Ovary (tissue), 9 donors: ENCODE data around the gene MUC3A. TPM values are rescaled to one million over a fixed set of nuclear protein-coding genes. Genes with fewer than 3 reads are reported as not detected.

ENCODE experiments used
- DNase-seq, 5 donors: peaks; one replicate each; pipeline ENCODE4 v3.0.0-alpha.2; 2019 to 2020
- H3K27ac ChIP-seq, 2 donors: fragments of 200-600 bp; one replicate each; pipeline versions ENCODE4 v1.5.1 to v1.8.0; 2019 to 2022
- H3K27me3 ChIP-seq: fragments of 200-600 bp; one replicate; pipeline ENCODE4 v1.8.0; 2022
- H3K36me3 ChIP-seq: fragments of 200-600 bp; sonication (generic); one replicate; pipeline ENCODE4 v1.5.1; 2019
- H3K4me1 ChIP-seq: one replicate; pipeline ENCODE4 v1.8.1; 2013; ENCODE audit warnings: mild to moderate bottlenecking, moderate library complexity; ENCODE audit not compliant: insufficient read depth
- H3K4me3 ChIP-seq: fragments of 200-600 bp; sonication (generic); one replicate; pipeline ENCODE4 v1.5.1; 2017
- H3K9me3 ChIP-seq, 2 donors: fragments of 200-600 bp in 1 of 2; sonication (generic) in 1 of 2; one replicate each; pipeline versions ENCODE4 v1.5.1 to v1.8.1; 2013 to 2019; ENCODE audit warnings: mild to moderate bottlenecking in 1 of 2, moderate library complexity in 1 of 2
- EP300 ChIP-seq: sonication (generic); formaldehyde crosslinking; IDR thresholded peaks from one replicate; pipeline ENCODE4 v1.6.1; 2017; ENCODE audit warnings: antibody characterized with exemption
- POLR2A ChIP-seq: fragments of 450-650 bp; IDR thresholded peaks from one replicate; pipeline ENCODE4 v1.6.1; 2017; ENCODE audit warnings: antibody characterized with exemption, mild to moderate bottlenecking, moderate library complexity
- WGBS, 3 donors: extraction: QIAGEN DNeasy Blood & Tissue Kit in 1 of 3; methylation state at CpG; one replicate each; pipeline versions ENCODE4 v1.1.5 to v1.1.7; 2013 to 2017; 5-methylcytosine and 5-hydroxymethylcytosine counted together
- intact Hi-C, 4 donors: fragments of 100-400 bp; cut with DNase I; formaldehyde crosslinking; loops; one replicate each; pipeline versions ENCODE4 v1.11.0 to v1.15.1; 2022 to 2023
- polyA plus RNA-seq, 2 donors: library from polyadenylated mRNA; stranded (reverse); fragments of 200-250 nt in 1 of 2; fragments of 350-450 nt in 1 of 2; fragmentation: Illumina TruSeq in 1 of 2; extraction: RNeasy Lipid Tissue Mini Kit (QIAGEN cat#74804) in 1 of 2; gene quantifications; one replicate each; pipeline ENCODE4 v1.2.3, GENCODE V29; 2013 to 2014
- total RNA-seq, 7 donors: library from RNA; depleted of rRNA in 2 of 7; stranded (reverse); fragments of >200 nt in 2 of 7; fragmentation: NEBNext Ultra II Directional in 3 of 7; extraction: Animal tissue kit (Norgen Biotek cat#: 25700) in 3 of 7; gene quantifications; one replicate each; pipeline versions ENCODE4 v1.1.0 to v1.2.4, GENCODE V29; 2016 to 2023
- TF ChIP-seq, protein P1 (sequence below), 3 donors: fragments of 450-650 bp in 2 of 3; fragments of 200-600 bp in 1 of 3; IDR thresholded peaks; one replicate each; pipeline versions ENCODE4 v1.5.1 to v1.8.0; 2016 to 2022; ENCODE audit warnings: antibody characterized with exemption in 3 of 3, mild to moderate bottlenecking in 1 of 3
- donor health status: DM: no; HTN: no; CAD: no; lungs with moderate emphysema.
- donor health status: DM: no; HTN: no; CAD: no.
- donor health status: Bipolar disorder and iron deficiency.
- donor health status: DM: yes; HTN: yes; CAD: no.
- donor health status: DM: no; HTN: no; CAD: no.
- donor health status: DM: yes; HTN: yes; CAD: no.

MUC3A gene
- total and polyA plus RNA-seq, 9 donors, result 0.16 to 0.72 (median 0.43) TPM; not detected in 5

DNA sequence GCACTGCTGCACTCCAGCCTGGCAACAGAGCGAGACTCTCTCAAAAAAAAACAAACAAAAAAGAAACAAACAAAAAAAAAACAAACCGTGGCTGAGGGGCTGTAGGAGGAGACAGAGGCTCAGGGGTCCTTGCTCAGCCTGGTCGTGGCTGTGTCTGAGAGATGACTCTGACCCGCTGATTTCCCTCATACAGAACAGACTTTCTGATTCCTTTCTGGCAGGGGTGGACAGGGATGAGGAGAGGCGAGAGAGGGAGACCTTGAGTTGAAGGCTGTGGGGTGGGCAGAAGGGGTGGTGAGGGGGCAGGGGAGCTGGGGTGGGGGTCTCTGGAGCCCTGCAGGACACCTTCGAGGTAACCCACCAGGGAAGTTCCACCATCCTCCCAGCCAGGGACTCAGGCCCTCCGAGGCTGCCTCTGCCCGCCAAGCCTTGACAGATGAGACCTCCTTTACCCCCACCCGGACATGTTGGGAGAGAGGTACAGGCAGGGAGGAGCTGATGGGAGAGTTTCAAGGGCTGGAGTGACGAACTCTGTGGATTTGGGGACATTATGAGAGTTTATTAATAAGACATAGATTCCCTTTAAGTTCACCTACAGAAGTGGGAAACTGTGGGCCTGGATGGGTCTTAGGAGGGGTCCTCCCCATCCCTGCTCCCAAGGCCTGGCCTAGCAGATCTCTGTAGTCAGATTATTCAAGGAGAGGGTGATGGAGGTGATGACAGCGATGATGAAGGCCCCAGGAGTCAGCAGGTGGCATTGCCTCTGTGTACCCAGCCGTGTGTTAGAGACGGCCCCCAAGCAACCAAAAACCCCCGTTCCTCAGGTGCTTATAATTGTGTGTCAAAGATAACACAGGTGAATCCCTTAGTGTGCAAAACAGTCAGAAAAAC, 22.0 kb downstream of the MUC3A start:
- Histone ChIP-seq H3K9me3 (no peaks in the 10 kb centered on the region), H3K36me3 (no peaks in the 10 kb centered on the region), H3K27me3 (no peaks in the 10 kb centered on the region), H3K27ac (no peak overlapping the region), H3K4me1 (peaks cover 2% of the 10 kb centered on the region), H3K4me3 (no peak overlapping the region)
- intact Hi-C loops, result no loop called here
- WGBS, 3 donors, result 45% methylated on average over 14 of the region's 14 CpGs
- no peak for DNase-seq
- TF ChIP-seq POLR2A (no peak), EP300 (no peak)
- TF ChIP-seq, protein P1, sequence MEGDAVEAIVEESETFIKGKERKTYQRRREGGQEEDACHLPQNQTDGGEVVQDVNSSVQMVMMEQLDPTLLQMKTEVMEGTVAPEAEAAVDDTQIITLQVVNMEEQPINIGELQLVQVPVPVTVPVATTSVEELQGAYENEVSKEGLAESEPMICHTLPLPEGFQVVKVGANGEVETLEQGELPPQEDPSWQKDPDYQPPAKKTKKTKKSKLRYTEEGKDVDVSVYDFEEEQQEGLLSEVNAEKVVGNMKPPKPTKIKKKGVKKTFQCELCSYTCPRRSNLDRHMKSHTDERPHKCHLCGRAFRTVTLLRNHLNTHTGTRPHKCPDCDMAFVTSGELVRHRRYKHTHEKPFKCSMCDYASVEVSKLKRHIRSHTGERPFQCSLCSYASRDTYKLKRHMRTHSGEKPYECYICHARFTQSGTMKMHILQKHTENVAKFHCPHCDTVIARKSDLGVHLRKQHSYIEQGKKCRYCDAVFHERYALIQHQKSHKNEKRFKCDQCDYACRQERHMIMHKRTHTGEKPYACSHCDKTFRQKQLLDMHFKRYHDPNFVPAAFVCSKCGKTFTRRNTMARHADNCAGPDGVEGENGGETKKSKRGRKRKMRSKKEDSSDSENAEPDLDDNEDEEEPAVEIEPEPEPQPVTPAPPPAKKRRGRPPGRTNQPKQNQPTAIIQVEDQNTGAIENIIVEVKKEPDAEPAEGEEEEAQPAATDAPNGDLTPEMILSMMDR (IDR thresholded peaks at IDR 0.05), result no peak

GRCh38 chr7:100972002-100972347, 22.6 kb downstream of the MUC3A start:
- Histone ChIP-seq H3K4me1 (no peaks in the 10 kb centered on the region), H3K9me3 (no peaks in the 10 kb centered on the region), H3K27ac (no peak overlapping the region), H3K4me3 (no peak overlapping the region), H3K27me3 (no peaks in the 10 kb centered on the region), H3K36me3 (no peaks in the 10 kb centered on the region)
- intact Hi-C loops, result no loop called here
- WGBS, 3 donors, result 56 to 65% (median 59%) methylated on average over 7 of the region's 7 CpGs
- no peak for DNase-seq
- TF ChIP-seq, protein P1 (IDR thresholded peaks at IDR 0.05), result no peak
- TF ChIP-seq POLR2A (no peak), EP300 (no peak)

- WGBS, 3 donors, result 83 to 94% (median 87%) methylated on average over 2 of the region's 2 CpGs
- Histone ChIP-seq H3K36me3 (no peaks in the 10 kb centered on the region), H3K4me1 (no peaks in the 10 kb centered on the region), H3K27me3 (no peaks in the 10 kb centered on the region), H3K4me3 (no peak overlapping the region), H3K9me3 (no peaks in the 10 kb centered on the region), H3K27ac (no peak overlapping the region)
- no peak for TF ChIP-seq POLR2A
- TF ChIP-seq, protein P1 (IDR thresholded peaks at IDR 0.05), result no peak
- TF ChIP-seq EP300, result no peak
- no peak for DNase-seq
- intact Hi-C loops, result no loop called here
Observed at GRCh38 chr7:100974021-100974420, 24.7 kb downstream of the MUC3A start.

DNA sequence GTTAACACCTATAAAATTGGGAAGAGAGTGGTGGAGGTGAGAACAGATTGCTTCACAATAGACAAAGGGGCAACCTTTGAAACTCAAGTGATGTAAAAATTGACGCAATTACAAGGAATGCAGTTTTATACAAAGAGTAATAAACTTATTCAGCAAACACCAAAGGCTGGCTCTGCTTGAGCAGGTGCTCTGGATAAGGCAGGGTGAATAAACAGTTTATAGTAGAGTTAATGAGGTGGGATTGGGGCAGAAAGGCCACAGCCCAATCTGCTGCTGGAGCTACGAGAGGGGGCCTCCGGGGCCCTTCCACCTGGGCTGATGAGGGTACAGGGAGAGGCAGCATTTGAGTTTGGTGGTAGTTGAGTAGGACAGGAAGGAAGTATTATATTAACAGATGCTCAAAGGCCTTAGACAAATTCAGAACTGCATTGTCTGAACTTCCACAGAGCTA, 26.1 kb downstream of the MUC3A start:
- Histone ChIP-seq H3K36me3 (no peaks in the 10 kb centered on the region), H3K27ac (no peak overlapping the region), H3K27me3 (no peaks in the 10 kb centered on the region), H3K4me1 (no peaks in the 10 kb centered on the region), H3K9me3 (no peaks in the 10 kb centered on the region), H3K4me3 (no peak overlapping the region)
- intact Hi-C loops, result no loop called here
- TF ChIP-seq POLR2A (no peak), EP300 (no peak)
- TF ChIP-seq, protein P1 (IDR thresholded peaks at IDR 0.05), result no peak
- 60 to 68% (median 67%) methylated on average over 3 of the region's 3 CpGs for WGBS, 3 donors
- no peak for DNase-seq
